Peyer's patch (tissue), 4 donors: ENCODE measurements around the gene GOLGA8K.
"Not testable (repeated sequence)": the region's sequence is repeated elsewhere in the genome, so short reads cannot be mapped to it uniquely, and the experiment has no call there.

ENCODE experiments used
- CTCF ChIP-seq, 6 experiments: fragments of 450-650 bp in 4 of 6; fragments of 200-600 bp in 2 of 6; sonication (generic) in 1 of 6; IDR thresholded peaks; one replicate each; pipeline ENCODE4 v1.5.1; 2017 to 2019; ENCODE audit warnings: antibody characterized with exemption in 6 of 6, mild to moderate bottlenecking in 3 of 6, moderate library complexity in 1 of 6
- POLR2A ChIP-seq, 2 donors: fragments of 450-650 bp; IDR thresholded peaks; one replicate each; pipeline ENCODE4 v1.5.1; 2017; ENCODE audit warnings: antibody characterized with exemption in 2 of 2, mild to moderate bottlenecking in 2 of 2, moderate library complexity in 2 of 2

GRCh38 chr15:32345978-32346547 lies 57.0 kb downstream of the GOLGA8K start:
- TF ChIP-seq CTCF, POLR2A (IDR thresholded peaks at IDR 0.05): not testable (repeated sequence)
